Measurements from ENCODE around the gene GSTT2B.
"Not testable (repeated sequence)": the region's sequence is repeated elsewhere in the genome, so short reads cannot be mapped to it uniquely, and the experiment has no call there.

The GSTT2B gene

GRCh38 chr22:23961084-23961771, at the start of gene GSTT2B:
GSTT2B (minus strand) TSS chr22:23961195; CDS start chr22:23961131, 64 bp downstream.
- not testable (repeated sequence) for DNase-seq

GRCh38 chr22:24010018-24010391, 49.0 kb upstream of the GSTT2B start:
- DNase-seq, result no peak

- no peak for DNase-seq
Observed at GRCh38 chr22:24009227-24010017, 48.4 kb upstream of the GSTT2B start.

- DNase-seq, result no peak
Observed at GRCh38 chr22:24008381-24009226, 47.6 kb upstream of the GSTT2B start.

GRCh38 chr22:24008022-24008283, 47.0 kb upstream of the GSTT2B start:
- no peak for DNase-seq

GRCh38 chr22:24007253-24008021, 46.4 kb upstream of the GSTT2B start:
- no peak for DNase-seq

- no peak for DNase-seq
Observed at GRCh38 chr22:24006914-24007214, 45.9 kb upstream of the GSTT2B start.

- no peak for DNase-seq
Observed at GRCh38 chr22:24006207-24006913, 45.4 kb upstream of the GSTT2B start.

GRCh38 chr22:24005201-24005600, 44.2 kb upstream of the GSTT2B start, which contains the start of gene GSTT4:
GSTT4 (minus strand) TSS chr22:24005453; CDS start chr22:24005356, 97 bp downstream.
- no peak for DNase-seq

- no peak for DNase-seq
Observed at GRCh38 chr22:24003887-24004286, 42.9 kb upstream of the GSTT2B start.

GRCh38 chr22:24002851-24003250, 41.9 kb upstream of the GSTT2B start:
- DNase-seq, result no peak

GRCh38 chr22:24002272-24002671, 41.3 kb upstream of the GSTT2B start:
- DNase-seq, result no peak

- DNase-seq, result no peak
Observed at GRCh38 chr22:24001314-24001713, 40.3 kb upstream of the GSTT2B start.

- not testable (repeated sequence) for DNase-seq
Observed at GRCh38 chr22:23999779-24000178, 38.8 kb upstream of the GSTT2B start.

GRCh38 chr22:23997092-23997491, 36.1 kb upstream of the GSTT2B start:
- DNase-seq, result no peak

GRCh38 chr22:23993581-23994177, 32.7 kb upstream of the GSTT2B start:
- not testable (repeated sequence) for DNase-seq

GRCh38 chr22:23993080-23993479, 32.1 kb upstream of the GSTT2B start:
- not testable (repeated sequence) for DNase-seq

- DNase-seq, result not testable (repeated sequence)
Observed at GRCh38 chr22:23989583-23990244, 28.7 kb upstream of the GSTT2B start.

GRCh38 chr22:23986538-23987178, 25.7 kb upstream of the GSTT2B start:
- not testable (repeated sequence) for DNase-seq

GRCh38 chr22:23986089-23986488, 25.1 kb upstream of the GSTT2B start:
- DNase-seq, result not testable (repeated sequence)

- DNase-seq, result no peak
Observed at GRCh38 chr22:23984430-23984829, 23.4 kb upstream of the GSTT2B start.
